Ishikawa (cell line): ENCODE data around the gene PLA2G4F.
A peak's percentile ranks its signal among the peaks of the same experiment; 100 is the strongest.

Experiments used
- CEBPB ChIP-seq: IDR thresholded peaks from 2 replicates; pipeline ENCODE4 v1.6.1; 2012
- CREB1 ChIP-seq: IDR thresholded peaks from 2 replicates; pipeline ENCODE4 v1.6.1; 2012; ENCODE audit warnings: low read depth
- EGR1 ChIP-seq: IDR thresholded peaks from 2 replicates; pipeline ENCODE4 v1.6.1; 2012
- EP300 ChIP-seq: IDR thresholded peaks from 2 replicates; pipeline ENCODE4 v1.6.1; 2012; ENCODE audit warnings: borderline replicate concordance
- FOXM1 ChIP-seq: IDR thresholded peaks from 2 replicates; pipeline ENCODE4 v1.6.1; 2012; ENCODE audit warnings: low read depth, borderline replicate concordance
- MAX ChIP-seq: IDR thresholded peaks from 2 replicates; pipeline ENCODE4 v1.6.1; 2012
- NFIC ChIP-seq: IDR thresholded peaks from 2 replicates; pipeline ENCODE4 v1.6.1; 2012
- RAD21 ChIP-seq: IDR thresholded peaks from 2 replicates; pipeline ENCODE4 v1.6.1; 2012; ENCODE audit warnings: low read depth
- REST ChIP-seq: IDR thresholded peaks from 2 replicates; pipeline ENCODE4 v1.6.1; 2012; ENCODE audit warnings: low read depth, mild to moderate bottlenecking
- TAF1 ChIP-seq: IDR thresholded peaks from 2 replicates; pipeline ENCODE4 v1.6.1; 2012; ENCODE audit warnings: low read depth, mild to moderate bottlenecking
- TCF12 ChIP-seq: IDR thresholded peaks from 2 replicates; pipeline ENCODE4 v1.6.1; 2012; ENCODE audit warnings: low read depth
- TEAD4 ChIP-seq: IDR thresholded peaks from 2 replicates; pipeline ENCODE4 v1.6.1; 2012
- USF1 ChIP-seq: IDR thresholded peaks from 2 replicates; pipeline ENCODE4 v1.6.1; 2012
- YY1 ChIP-seq: IDR thresholded peaks from 2 replicates; pipeline ENCODE4 v1.6.1; 2012; ENCODE audit warnings: low read depth
- ZBTB7A ChIP-seq: IDR thresholded peaks from 2 replicates; pipeline ENCODE4 v1.6.1; 2012; ENCODE audit warnings: low read depth

Gene PLA2G4F

GRCh38 chr15:42156243-42156922 lies at the start of gene PLA2G4F:
TSS of gene PLA2G4F (minus strand) at chr15:42156636. CDS start at chr15:42156549, 87 bp downstream.
- TF ChIP-seq NFIC (no peak), MAX (peak; percentile 50)

GRCh38 chr15:42203891-42204290 lies 47.5 kb upstream of the PLA2G4F start:
- TF ChIP-seq EGR1 (no peak), RAD21 (no peak), MAX (no peak), USF1 (no peak), TCF12 (no peak), FOXM1 (no peak), TEAD4 (no peak), NFIC (no peak), TAF1 (no peak), CEBPB (no peak), CREB1 (no peak), YY1 (no peak), REST (no peak), ZBTB7A (no peak)

GRCh38 chr15:42202653-42203052 lies 46.2 kb upstream of the PLA2G4F start:
- TF ChIP-seq RAD21 (no peak), TAF1 (no peak), TCF12 (no peak), FOXM1 (no peak)

- TF ChIP-seq YY1 (no peak), TCF12 (no peak), USF1 (no peak), ZBTB7A (no peak), FOXM1 (no peak), CEBPB (no peak), REST (no peak), TAF1 (no peak), CREB1 (no peak), NFIC (no peak), MAX (no peak), EP300 (no peak), EGR1 (no peak), TEAD4 (no peak)
These were observed 45.4 kb upstream of the PLA2G4F start for GRCh38 chr15:42201801-42202200.

GRCh38 chr15:42199126-42199525 lies 42.7 kb upstream of the PLA2G4F start:
- no peak for TF ChIP-seq ZBTB7A
- TF ChIP-seq EP300, result no peak
- TF ChIP-seq REST, result no peak
- TF ChIP-seq TEAD4, result no peak
- no peak for TF ChIP-seq TAF1
- TF ChIP-seq EGR1, result no peak
- no peak for TF ChIP-seq YY1
- TF ChIP-seq RAD21, result no peak
- no peak for TF ChIP-seq USF1
- TF ChIP-seq CREB1, result no peak
- no peak for TF ChIP-seq FOXM1
- no peak for TF ChIP-seq CEBPB
- TF ChIP-seq TCF12, result no peak
- no peak for TF ChIP-seq NFIC
- TF ChIP-seq MAX, result no peak
